ENCODE measurements around the gene NT5DC2.
"Not testable (repeated sequence)": the region's sequence is repeated elsewhere in the genome, so short reads cannot be mapped to it uniquely, and the experiment has no call there.

GRCh38 chr3:52526671-52527038 is 7.0 kb downstream of the NT5DC2 start:
- TF ChIP-seq CTCF (IDR thresholded peaks at IDR 0.05; ENCODE audit: low read depth, low read length); EZH2phosphoT487 (IDR thresholded peaks at IDR 0.05; ENCODE audit: low read depth): not testable (repeated sequence)

All from OCI-LY3 (cell line).